Measurements from ENCODE around the gene CEBPA. TPM values are rescaled to one million over a fixed set of nuclear protein-coding genes. Genes with fewer than 3 reads are reported as not detected.
A peak's percentile ranks its signal among the peaks of the same experiment; 100 is the strongest.

CEBPA gene
- under 1 TPM in 1 of 2 experiments, not detected in 1; 0.23 TPM for total RNA-seq

DNA sequence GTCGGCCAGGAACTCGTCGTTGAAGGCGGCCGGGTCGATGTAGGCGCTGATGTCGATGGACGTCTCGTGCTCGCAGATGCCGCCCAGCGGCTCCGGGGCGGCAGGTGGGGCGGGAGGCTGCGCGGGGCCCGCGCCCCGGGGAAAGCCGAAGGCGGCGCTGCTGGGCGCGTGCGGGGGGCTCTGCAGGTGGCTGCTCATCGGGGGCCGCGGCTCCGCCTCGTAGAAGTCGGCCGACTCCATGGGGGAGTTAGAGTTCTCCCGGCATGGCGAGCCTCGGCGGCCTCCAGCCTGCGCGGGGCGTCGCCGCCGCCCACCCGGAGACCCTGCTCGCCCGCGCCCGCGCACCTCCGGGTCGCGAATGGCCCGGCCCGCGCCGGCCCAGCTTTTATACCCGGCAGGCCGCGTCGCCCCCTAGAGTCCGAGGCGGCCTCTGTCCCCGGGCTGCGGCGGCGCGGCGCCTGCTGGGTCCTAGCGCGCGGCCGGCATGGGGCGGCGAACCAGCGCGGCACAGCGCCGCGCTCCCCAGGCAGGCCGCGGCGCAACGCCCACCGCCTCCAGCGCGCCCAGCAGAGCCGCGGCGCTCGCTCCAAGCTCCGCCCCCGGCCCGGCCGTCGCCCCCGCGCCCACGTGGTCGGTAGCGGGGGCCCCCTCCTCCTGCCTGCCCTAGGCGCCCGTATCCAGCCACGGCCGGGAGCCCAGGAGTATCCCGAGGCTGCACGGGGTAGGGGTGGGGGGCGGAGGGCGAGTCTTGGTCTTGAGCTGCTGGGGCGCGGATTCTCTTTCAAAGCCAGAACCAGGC, at the start of gene CEBPA:
Gene CEBPA (minus strand): TSS at position 360 of the 799 bp plus-strand sequence. CDS start 120 bp downstream, at position 240.
- no peaks in the 10 kb centered on the region for H3K36me3 Mint-ChIP-seq
- peak; percentile 94 for ATAC-seq
- no peak within 1 kb of the TSS for H3K4me3 Mint-ChIP-seq

DNA sequence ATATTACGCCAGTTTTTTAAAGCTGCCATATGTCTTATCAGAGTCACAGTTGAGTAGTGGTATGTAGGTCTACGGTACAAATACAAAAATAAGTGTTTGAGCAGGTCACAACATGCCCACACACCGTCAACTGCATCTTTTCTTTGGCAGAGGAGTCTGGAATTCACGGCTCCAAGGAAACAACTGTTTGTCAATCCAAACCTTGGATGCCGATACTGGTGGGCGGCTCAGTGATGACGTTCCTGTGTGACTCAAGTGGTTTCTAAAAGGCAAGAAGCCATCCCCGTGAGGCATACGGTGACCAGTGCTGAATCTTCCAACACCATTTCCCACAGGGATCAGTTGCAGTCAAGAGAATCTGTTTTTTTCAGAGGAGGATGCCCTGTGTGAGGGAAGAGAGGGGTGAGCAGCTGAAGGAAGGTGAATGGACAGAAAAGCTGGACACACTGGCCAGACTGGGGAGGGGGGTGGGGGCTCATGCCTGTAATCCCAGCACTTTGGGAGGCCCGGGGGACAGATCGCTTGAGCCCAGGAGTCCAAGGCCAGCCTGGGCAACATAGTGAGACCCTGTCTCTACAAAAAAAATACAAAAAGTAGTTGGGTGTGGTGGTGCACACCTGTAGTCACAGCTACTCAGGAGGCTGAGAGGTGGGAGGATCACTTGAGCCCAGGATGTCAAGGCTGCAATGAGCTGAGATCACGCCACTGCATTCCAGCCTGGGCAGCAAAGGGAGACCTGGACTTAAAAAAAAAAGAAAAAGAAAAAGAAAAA, 48.4 kb upstream of the CEBPA start:
- Mint-ChIP-seq H3K27me3 (peaks cover 14% of the 10 kb centered on the region), H3K9me3 (ENCODE audit: low read depth) (no peaks in the 10 kb centered on the region), H3K27ac (no peak overlapping the region), H3K36me3 (no peaks in the 10 kb centered on the region), H3K4me1 (no peaks in the 10 kb centered on the region), H3K4me3 (no peak overlapping the region)
- ATAC-seq (no peak), DNase-seq (no peak)
- CTCF ChIA-PET, result interaction anchor here (0.8 kb wide), 1 partner anchor 109 kb away, joined by 3 read pairs; no protein-coding TSS in a partner anchor

More for the DNA sequence above, at the start of gene CEBPA:
- Mint-ChIP-seq H3K9me3 (ENCODE audit: low read depth) (no peaks in the 10 kb centered on the region), H3K4me1 (no peaks in the 10 kb centered on the region), H3K27ac (no peak within 1 kb of the TSS), H3K27me3 (peaks cover 46% of the 10 kb centered on the region)
- CTCF ChIA-PET, result interaction anchor here (0.6 to 1.0 kb wide), 3 partner anchors 9 to 118 kb away, joined by 3 to 4 read pairs (median 3); no protein-coding TSS in a partner anchor
- DNase-seq, result peak; percentile 58

GRCh38 chr19:33349319-33350289, 47.3 kb upstream of the CEBPA start:
- H3K36me3 Mint-ChIP-seq, result no peaks in the 10 kb centered on the region

GRCh38 chr19:33348301-33349010, 46.1 kb upstream of the CEBPA start:
- H3K4me1 Mint-ChIP-seq, result no peaks in the 10 kb centered on the region
- DNase-seq (no peak), ATAC-seq (no peak)
- CTCF ChIA-PET, result interaction anchor here (0.8 kb wide), 1 partner anchor 82 kb away, joined by 3 read pairs; no protein-coding TSS in a partner anchor
- H3K36me3 Mint-ChIP-seq, result no peaks in the 10 kb centered on the region
- no peak overlapping the region for H3K4me3 Mint-ChIP-seq
- H3K27me3 Mint-ChIP-seq, result peaks cover 27% of the 10 kb centered on the region
- H3K9me3 Mint-ChIP-seq (ENCODE audit: low read depth), result no peaks in the 10 kb centered on the region
- H3K27ac Mint-ChIP-seq, result no peak overlapping the region

More at GRCh38 chr19:33349319-33350289, 47.3 kb upstream of the CEBPA start:
- CTCF ChIA-PET, result interaction anchor here (0.8 kb wide), 2 partner anchors 81 to 108 kb away, joined by 3 read pairs; no protein-coding TSS in a partner anchor
- Mint-ChIP-seq H3K27me3 (peaks cover 18% of the 10 kb centered on the region), H3K27ac (no peak overlapping the region), H3K9me3 (ENCODE audit: low read depth) (no peaks in the 10 kb centered on the region), H3K4me3 (no peak overlapping the region), H3K4me1 (no peaks in the 10 kb centered on the region)
- ATAC-seq, result no peak
- no peak for DNase-seq

- H3K27me3 Mint-ChIP-seq, result peaks cover 39% of the 10 kb centered on the region
- CTCF ChIA-PET, result no interaction called here
- no peak overlapping the region for H3K27ac Mint-ChIP-seq
- no peaks in the 10 kb centered on the region for H3K36me3 Mint-ChIP-seq
- DNase-seq (no peak), ATAC-seq (no peak)
- H3K4me1 Mint-ChIP-seq, result no peaks in the 10 kb centered on the region
- no peak overlapping the region for H3K4me3 Mint-ChIP-seq
- H3K9me3 Mint-ChIP-seq (ENCODE audit: low read depth), result no peaks in the 10 kb centered on the region
Measured at GRCh38 chr19:33347300-33347699, 45.0 kb upstream of the CEBPA start.

DNA sequence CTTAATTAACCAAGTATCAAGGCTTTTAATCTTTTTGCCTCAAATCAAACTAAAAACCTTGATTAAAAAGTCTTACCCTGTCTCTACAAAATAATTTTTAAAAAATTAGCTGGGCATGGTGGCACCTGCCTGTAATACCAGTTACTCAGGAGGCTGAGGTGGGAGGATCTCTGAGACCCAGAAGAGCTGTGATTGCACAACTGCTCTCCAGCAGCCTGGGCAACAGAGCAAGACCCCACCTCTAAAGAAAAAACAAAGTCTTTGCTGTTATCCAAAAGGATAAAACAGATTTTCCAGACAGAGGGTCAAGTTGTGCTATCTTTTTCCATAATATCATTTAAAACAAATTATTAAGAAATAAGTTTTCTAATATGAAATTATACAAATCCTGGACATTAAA, 44.3 kb upstream of the CEBPA start:
- no peaks in the 10 kb centered on the region for H3K9me3 Mint-ChIP-seq (ENCODE audit: low read depth)
- no peak for ATAC-seq
- no peaks in the 10 kb centered on the region for H3K4me1 Mint-ChIP-seq
- H3K4me3 Mint-ChIP-seq, result no peak overlapping the region
- H3K36me3 Mint-ChIP-seq, result no peaks in the 10 kb centered on the region
- DNase-seq, result no peak
- CTCF ChIA-PET, result no interaction called here
- peaks cover 43% of the 10 kb centered on the region for H3K27me3 Mint-ChIP-seq
- no peak overlapping the region for H3K27ac Mint-ChIP-seq

GRCh38 chr19:33345163-33345562, 42.8 kb upstream of the CEBPA start:
- DNase-seq, result no peak
- H3K27me3 Mint-ChIP-seq, result peaks cover 50% of the 10 kb centered on the region
- CTCF ChIA-PET, result no interaction called here
- H3K36me3 Mint-ChIP-seq, result no peaks in the 10 kb centered on the region
- H3K4me1 Mint-ChIP-seq, result no peaks in the 10 kb centered on the region
- H3K4me3 Mint-ChIP-seq, result no peak overlapping the region
- H3K27ac Mint-ChIP-seq, result no peak overlapping the region
- no peaks in the 10 kb centered on the region for H3K9me3 Mint-ChIP-seq (ENCODE audit: low read depth)
- no peak for ATAC-seq

DNA sequence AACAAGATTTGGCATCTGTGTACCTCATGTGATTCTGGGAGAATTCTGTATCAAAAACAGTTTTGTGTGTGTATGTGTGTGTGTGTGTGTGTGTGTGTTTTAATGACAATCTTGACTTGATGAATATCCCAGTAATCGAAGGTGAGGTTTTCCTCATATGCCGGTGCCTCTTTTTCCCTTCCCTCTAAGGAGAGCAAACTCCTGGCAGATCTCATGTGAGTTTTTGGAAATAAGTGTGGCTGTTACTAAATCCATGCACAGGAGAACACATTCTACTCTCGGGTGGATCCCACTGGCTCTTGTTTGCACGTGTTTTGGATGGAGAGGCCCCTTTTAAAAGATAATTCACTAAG, 42.2 kb upstream of the CEBPA start:
- Mint-ChIP-seq H3K4me3 (no peak overlapping the region), H3K9me3 (ENCODE audit: low read depth) (no peaks in the 10 kb centered on the region), H3K36me3 (no peaks in the 10 kb centered on the region), H3K27me3 (peaks cover 50% of the 10 kb centered on the region), H3K27ac (no peak overlapping the region), H3K4me1 (no peaks in the 10 kb centered on the region)
- CTCF ChIA-PET, result interaction anchor here (1.0 to 1.2 kb wide), 2 partner anchors 15 to 108 kb away, joined by 3 read pairs; no protein-coding TSS in a partner anchor
- ATAC-seq, result no peak
- no peak for DNase-seq

GRCh38 chr19:33343859-33344572, 41.7 kb upstream of the CEBPA start:
- H3K4me3 Mint-ChIP-seq, result no peak overlapping the region
- H3K27ac Mint-ChIP-seq, result no peak overlapping the region
- peaks cover 54% of the 10 kb centered on the region for H3K27me3 Mint-ChIP-seq
- ATAC-seq, result no peak
- no peaks in the 10 kb centered on the region for H3K36me3 Mint-ChIP-seq
- H3K9me3 Mint-ChIP-seq (ENCODE audit: low read depth), result no peaks in the 10 kb centered on the region
- no peak for DNase-seq
- H3K4me1 Mint-ChIP-seq, result no peaks in the 10 kb centered on the region
- CTCF ChIA-PET, result interaction anchor here (1.0 to 1.2 kb wide), 2 partner anchors 15 to 108 kb away, joined by 3 read pairs; no protein-coding TSS in a partner anchor

DNA sequence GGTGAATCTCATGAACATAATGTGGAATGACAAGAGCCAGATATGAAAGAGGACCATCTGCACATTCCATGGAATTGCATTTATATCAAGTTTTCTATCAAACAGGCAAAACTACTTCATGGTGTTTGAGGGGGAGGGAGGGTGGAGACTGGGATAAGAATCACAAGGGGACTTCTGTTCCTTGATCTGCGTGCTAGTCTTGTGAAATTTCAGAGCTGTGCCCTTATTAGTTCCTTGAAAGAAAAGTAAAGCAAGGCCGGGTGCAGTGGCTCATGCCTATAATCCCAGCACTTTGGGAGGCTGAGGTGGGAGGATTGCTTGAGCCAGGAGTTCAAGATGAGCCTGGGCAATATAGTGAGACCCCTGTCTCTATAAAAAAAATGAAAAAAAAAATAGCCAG, 41.0 kb upstream of the CEBPA start:
- H3K27me3 Mint-ChIP-seq, result peaks cover 56% of the 10 kb centered on the region
- CTCF ChIA-PET, result interaction anchor here (1.2 kb wide), 1 partner anchor 107 kb away, joined by 3 read pairs; no protein-coding TSS in a partner anchor
- H3K27ac Mint-ChIP-seq, result no peak overlapping the region
- H3K4me1 Mint-ChIP-seq, result no peaks in the 10 kb centered on the region
- no peak for ATAC-seq
- DNase-seq, result no peak
- H3K4me3 Mint-ChIP-seq, result no peak overlapping the region
- no peaks in the 10 kb centered on the region for H3K36me3 Mint-ChIP-seq
- H3K9me3 Mint-ChIP-seq (ENCODE audit: low read depth), result no peaks in the 10 kb centered on the region

- Mint-ChIP-seq H3K27me3 (peaks cover 54% of the 10 kb centered on the region), H3K4me3 (no peak overlapping the region), H3K36me3 (no peaks in the 10 kb centered on the region), H3K27ac (no peak overlapping the region), H3K4me1 (no peaks in the 10 kb centered on the region), H3K9me3 (ENCODE audit: low read depth) (no peaks in the 10 kb centered on the region)
- DNase-seq (no peak), ATAC-seq (no peak)
- CTCF ChIA-PET, result no interaction called here
Measured at GRCh38 chr19:33340991-33341390, 38.7 kb upstream of the CEBPA start.
